ENCODE data around the gene ZNF586.

DNA sequence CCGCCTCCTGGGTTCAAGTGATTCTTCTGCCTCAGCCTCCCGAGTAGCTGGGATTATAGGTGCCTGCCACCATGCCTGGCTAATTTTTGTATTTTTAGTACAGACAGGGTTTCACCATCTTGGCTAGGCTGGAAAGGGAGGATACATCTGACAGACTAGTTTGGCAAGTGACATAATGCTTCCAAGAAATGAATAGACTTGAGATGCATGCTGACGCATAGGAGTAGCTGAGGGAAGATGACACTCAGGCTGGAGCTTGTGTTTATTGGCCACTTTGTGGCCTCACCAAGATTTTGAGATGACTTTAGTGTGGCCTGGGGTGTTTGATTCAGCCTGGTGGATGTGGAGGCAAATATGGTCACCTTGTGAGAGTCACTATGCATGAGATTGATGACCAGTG is 4.0 kb downstream of the ZNF586 start:
- TF ChIP-seq, protein P1, sequence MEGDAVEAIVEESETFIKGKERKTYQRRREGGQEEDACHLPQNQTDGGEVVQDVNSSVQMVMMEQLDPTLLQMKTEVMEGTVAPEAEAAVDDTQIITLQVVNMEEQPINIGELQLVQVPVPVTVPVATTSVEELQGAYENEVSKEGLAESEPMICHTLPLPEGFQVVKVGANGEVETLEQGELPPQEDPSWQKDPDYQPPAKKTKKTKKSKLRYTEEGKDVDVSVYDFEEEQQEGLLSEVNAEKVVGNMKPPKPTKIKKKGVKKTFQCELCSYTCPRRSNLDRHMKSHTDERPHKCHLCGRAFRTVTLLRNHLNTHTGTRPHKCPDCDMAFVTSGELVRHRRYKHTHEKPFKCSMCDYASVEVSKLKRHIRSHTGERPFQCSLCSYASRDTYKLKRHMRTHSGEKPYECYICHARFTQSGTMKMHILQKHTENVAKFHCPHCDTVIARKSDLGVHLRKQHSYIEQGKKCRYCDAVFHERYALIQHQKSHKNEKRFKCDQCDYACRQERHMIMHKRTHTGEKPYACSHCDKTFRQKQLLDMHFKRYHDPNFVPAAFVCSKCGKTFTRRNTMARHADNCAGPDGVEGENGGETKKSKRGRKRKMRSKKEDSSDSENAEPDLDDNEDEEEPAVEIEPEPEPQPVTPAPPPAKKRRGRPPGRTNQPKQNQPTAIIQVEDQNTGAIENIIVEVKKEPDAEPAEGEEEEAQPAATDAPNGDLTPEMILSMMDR (tag by site-specific recombination; IDR thresholded peaks at IDR 0.05), result no peak
- TF ChIP-seq ZNF501 (tag by site-specific recombination; IDR thresholded peaks at IDR 0.05) (no peak), ZNF660 (tag by site-specific recombination; IDR thresholded peaks at IDR 0.05) (no peak), KLF8 (tag by site-specific recombination; IDR thresholded peaks at IDR 0.05) (no peak), ZNF404 (tag by site-specific recombination; IDR thresholded peaks at IDR 0.05) (no peak), ZBTB48 (tag by site-specific recombination; IDR thresholded peaks at IDR 0.05) (no peak)
- TF ChIP-seq, protein P2, sequence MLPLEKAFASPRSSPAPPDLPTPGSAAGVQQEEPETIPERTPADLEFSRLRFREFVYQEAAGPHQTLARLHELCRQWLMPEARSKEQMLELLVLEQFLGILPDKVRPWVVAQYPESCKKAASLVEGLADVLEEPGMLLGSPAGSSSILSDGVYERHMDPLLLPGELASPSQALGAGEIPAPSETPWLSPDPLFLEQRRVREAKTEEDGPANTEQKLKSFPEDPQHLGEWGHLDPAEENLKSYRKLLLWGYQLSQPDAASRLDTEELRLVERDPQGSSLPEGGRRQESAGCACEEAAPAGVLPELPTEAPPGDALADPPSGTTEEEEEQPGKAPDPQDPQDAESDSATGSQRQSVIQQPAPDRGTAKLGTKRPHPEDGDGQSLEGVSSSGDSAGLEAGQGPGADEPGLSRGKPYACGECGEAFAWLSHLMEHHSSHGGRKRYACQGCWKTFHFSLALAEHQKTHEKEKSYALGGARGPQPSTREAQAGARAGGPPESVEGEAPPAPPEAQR (tag by site-specific recombination; IDR thresholded peaks at IDR 0.05), result no peak
- TF ChIP-seq, protein P3, sequence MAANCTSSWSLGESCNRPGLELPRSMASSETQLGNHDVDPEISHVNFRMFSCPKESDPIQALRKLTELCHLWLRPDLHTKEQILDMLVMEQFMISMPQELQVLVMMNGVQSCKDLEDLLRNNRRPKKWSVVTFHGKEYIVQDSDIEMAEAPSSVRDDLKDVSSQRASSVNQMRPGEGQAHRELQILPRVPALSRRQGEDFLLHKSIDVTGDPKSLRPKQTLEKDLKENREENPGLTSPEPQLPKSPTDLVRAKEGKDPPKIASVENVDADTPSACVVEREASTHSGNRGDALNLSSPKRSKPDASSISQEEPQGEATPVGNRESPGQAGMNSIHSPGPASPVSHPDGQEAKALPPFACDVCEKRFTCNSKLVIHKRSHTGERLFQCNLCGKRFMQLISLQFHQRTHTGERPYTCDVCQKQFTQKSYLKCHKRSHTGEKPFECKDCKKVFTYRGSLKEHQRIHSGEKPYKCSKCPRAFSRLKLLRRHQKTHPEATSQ (tag by site-specific recombination; IDR thresholded peaks at IDR 0.05), result no peak
- TF ChIP-seq, protein P4, sequence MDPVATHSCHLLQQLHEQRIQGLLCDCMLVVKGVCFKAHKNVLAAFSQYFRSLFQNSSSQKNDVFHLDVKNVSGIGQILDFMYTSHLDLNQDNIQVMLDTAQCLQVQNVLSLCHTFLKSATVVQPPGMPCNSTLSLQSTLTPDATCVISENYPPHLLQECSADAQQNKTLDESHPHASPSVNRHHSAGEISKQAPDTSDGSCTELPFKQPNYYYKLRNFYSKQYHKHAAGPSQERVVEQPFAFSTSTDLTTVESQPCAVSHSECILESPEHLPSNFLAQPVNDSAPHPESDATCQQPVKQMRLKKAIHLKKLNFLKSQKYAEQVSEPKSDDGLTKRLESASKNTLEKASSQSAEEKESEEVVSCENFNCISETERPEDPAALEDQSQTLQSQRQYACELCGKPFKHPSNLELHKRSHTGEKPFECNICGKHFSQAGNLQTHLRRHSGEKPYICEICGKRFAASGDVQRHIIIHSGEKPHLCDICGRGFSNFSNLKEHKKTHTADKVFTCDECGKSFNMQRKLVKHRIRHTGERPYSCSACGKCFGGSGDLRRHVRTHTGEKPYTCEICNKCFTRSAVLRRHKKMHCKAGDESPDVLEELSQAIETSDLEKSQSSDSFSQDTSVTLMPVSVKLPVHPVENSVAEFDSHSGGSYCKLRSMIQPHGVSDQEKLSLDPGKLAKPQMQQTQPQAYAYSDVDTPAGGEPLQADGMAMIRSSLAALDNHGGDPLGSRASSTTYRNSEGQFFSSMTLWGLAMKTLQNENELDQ (tag by site-specific recombination; IDR thresholded peaks at IDR 0.05; ENCODE audit: low read depth), result no peak

All from HEK293 (cell line).